SU-DHL-6 (cell line): ENCODE data around the gene XYLT2.

Source experiments
- H2AFZ ChIP-seq: fragments of 200-600 bp; sonication (generic); 2 replicates; pipeline ENCODE4 v1.6.1; 2014; ENCODE audit warnings: low read depth, mild to moderate bottlenecking, moderate library complexity, mixed read lengths, antibody characterized with exemption, low read length; ENCODE audit not compliant: severe bottlenecking
- H3F3A ChIP-seq: fragments of 200-600 bp; shearing (Covaris generic); 2 replicates; pipeline ENCODE4 v1.6.0; 2016; ENCODE audit warnings: antibody characterized with exemption, mild to moderate bottlenecking; ENCODE audit not compliant: insufficient read depth
- H3K27ac ChIP-seq: fragments of 200-600 bp; sonication (generic); 2 replicates; pipeline ENCODE4 v1.5.1; 2016; ENCODE audit warnings: low read depth, mild to moderate bottlenecking, low read length, moderate library complexity, mixed read lengths
- H3K27me3 ChIP-seq: fragments of 200-600 bp; sonication (generic), shearing (Covaris generic); 2 replicates; pipeline ENCODE4 v1.6.0; 2014; ENCODE audit warnings: mild to moderate bottlenecking, low read length
- H3K36me3 ChIP-seq: fragments of 200-600 bp; sonication (generic); 2 replicates; pipeline ENCODE4 v1.6.1; 2014; ENCODE audit warnings: mild to moderate bottlenecking, low read length, mixed read lengths
- H3K4me2 ChIP-seq: fragments of 300-600, 200-600 bp; shearing (Covaris generic), sonication (generic); 2 replicates; pipeline ENCODE4 v1.6.0; 2014; ENCODE audit warnings: low read length, low read depth, mild to moderate bottlenecking; ENCODE audit not compliant: poor library complexity, severe bottlenecking
- H3K4me3 ChIP-seq: fragments of 200-600 bp; sonication (generic); 2 replicates; pipeline ENCODE4 v1.5.1; 2014; ENCODE audit warnings: antibody characterized with exemption, low read length, mild to moderate bottlenecking, mixed read lengths; ENCODE audit not compliant: insufficient read depth, poor library complexity, severe bottlenecking
- H3K79me2 ChIP-seq: fragments of 200-600 bp; sonication (generic); 2 replicates; pipeline ENCODE4 v1.6.1; 2014; ENCODE audit warnings: mild to moderate bottlenecking, low read length, moderate library complexity; ENCODE audit not compliant: insufficient read depth
- H3K9ac ChIP-seq: fragments of 200-600 bp; sonication (generic); 2 replicates; pipeline ENCODE4 v1.7.0; 2014; ENCODE audit warnings: mild to moderate bottlenecking, low read length
- H3K9me2 ChIP-seq: fragments of 200-600 bp; sonication (generic); replicated peaks from 2 replicates; pipeline ENCODE4 v1.6.1; 2014; ENCODE audit warnings: low read length; ENCODE audit not compliant: insufficient read depth
- H3K9me3 ChIP-seq: fragments of 200-600 bp; sonication (generic); 2 replicates; pipeline ENCODE4 v1.6.1; 2014; ENCODE audit warnings: low read length, mixed read lengths; ENCODE audit not compliant: insufficient read depth
- H4K20me1 ChIP-seq: fragments of 200-600 bp; sonication (generic); 2 replicates; pipeline ENCODE4 v1.6.1; 2014; ENCODE audit warnings: low read depth, mild to moderate bottlenecking, antibody characterized with exemption, low read length, moderate library complexity, mixed read lengths
- CTCF ChIP-seq: fragments of 200-600 bp; sonication (generic); IDR thresholded peaks from one replicate; pipeline ENCODE4 v1.5.1; 2017; ENCODE audit warnings: antibody characterized with exemption, mild to moderate bottlenecking, low read length, moderate library complexity; ENCODE audit not compliant: insufficient read depth, poor library complexity, severe bottlenecking
- EZH2phosphoT487 ChIP-seq: fragments of 200-600 bp; sonication (generic), shearing (Covaris generic); conservative IDR thresholded peaks from 2 replicates; pipeline ENCODE4 v1.6.1; 2018; ENCODE audit warnings: mild to moderate bottlenecking, antibody characterized with exemption, low read length, moderate library complexity, mixed read lengths

Gene XYLT2

DNA sequence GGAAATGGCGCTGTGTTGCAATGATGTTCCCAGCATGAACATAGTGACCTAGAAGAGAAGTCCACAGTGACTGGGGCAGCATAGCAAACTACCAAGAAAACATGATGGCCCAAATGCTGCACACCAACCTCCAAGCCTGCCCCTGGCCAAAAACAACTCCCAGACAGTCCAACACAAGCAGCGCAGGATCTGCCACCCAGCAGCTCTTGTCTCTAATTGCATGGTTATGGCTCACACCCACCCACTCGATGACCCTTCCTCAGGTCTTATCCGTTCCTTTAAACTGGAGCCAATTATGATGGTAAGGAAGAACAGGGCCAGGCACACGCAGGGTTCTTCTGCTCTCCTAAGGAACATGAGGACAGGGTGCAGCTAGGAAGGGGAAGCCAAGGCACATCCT lies 24.1 kb downstream of the XYLT2 start:
- Histone ChIP-seq H3F3A (peaks cover 8% of the 10 kb centered on the region; the same call in 1 of the 2 replicates), H3K9ac (no peak overlapping the region), H3K9me2 (no peaks in the 10 kb centered on the region), H3K36me3 (peaks cover 16% of the 10 kb centered on the region), H3K9me3 (no peaks in the 10 kb centered on the region), H3K79me2 (peaks cover 35% of the 10 kb centered on the region), H3K4me2 (no peak overlapping the region), H2AFZ (no peak overlapping the region), H3K27me3 (no peaks in the 10 kb centered on the region), H4K20me1 (no peaks in the 10 kb centered on the region), H3K4me3 (no peak overlapping the region), H3K27ac (no peak overlapping the region)
- TF ChIP-seq CTCF (no peak), EZH2phosphoT487 (no peak)

GRCh38 chr17:50371526-50371925 lies 25.6 kb downstream of the XYLT2 start:
- no peaks in the 10 kb centered on the region for H4K20me1 ChIP-seq
- H3K27me3 ChIP-seq, result no peaks in the 10 kb centered on the region
- H3K36me3 ChIP-seq, result peaks cover 16% of the 10 kb centered on the region
- no peak overlapping the region for H2AFZ ChIP-seq
- peak overlapping the region; percentile 76 for H3K4me2 ChIP-seq
- peak overlapping the region; percentile 64 for H3K4me3 ChIP-seq
- TF ChIP-seq CTCF (no peak), EZH2phosphoT487 (no peak)
- peaks cover 13% of the 10 kb centered on the region; the same call in 1 of the 2 replicates for H3F3A ChIP-seq
- no peaks in the 10 kb centered on the region for H3K9me2 ChIP-seq
- H3K9ac ChIP-seq, result peak overlapping the region; percentile 78
- no peaks in the 10 kb centered on the region for H3K9me3 ChIP-seq
- H3K27ac ChIP-seq, result no peak overlapping the region
- peaks cover 35% of the 10 kb centered on the region for H3K79me2 ChIP-seq

GRCh38 chr17:50372222-50372757 lies 26.4 kb downstream of the XYLT2 start:
- Histone ChIP-seq H4K20me1 (no peaks in the 10 kb centered on the region), H3K9ac (peak overlapping the region; percentile 78), H3K27me3 (no peaks in the 10 kb centered on the region), H3K27ac (peak overlapping the region; percentile 76), H3K4me3 (peak overlapping the region; percentile 64), H2AFZ (peak overlapping the region; percentile 59), H3K36me3 (peaks cover 16% of the 10 kb centered on the region), H3K9me2 (no peaks in the 10 kb centered on the region), H3K9me3 (no peaks in the 10 kb centered on the region), H3F3A (peaks cover 13% of the 10 kb centered on the region; the same call in 1 of the 2 replicates), H3K79me2 (peaks cover 35% of the 10 kb centered on the region), H3K4me2 (peak overlapping the region; percentile 76)
- TF ChIP-seq CTCF (no peak), EZH2phosphoT487 (no peak)
